Right ventricle myocardium superior (tissue), 1 donor: ENCODE data around the gene FOS. TPM values are rescaled to one million over a fixed set of nuclear protein-coding genes. Genes with fewer than 3 reads are reported as not detected.
"Not testable (repeated sequence)": the region's sequence is repeated elsewhere in the genome, so short reads cannot be mapped to it uniquely, and the experiment has no call there.

Source experiments
- ATAC-seq: fragments of 200-7000 bp; cut with Tn5 transposase; one replicate; pipeline ENCODE4 v1.9.1; 2020; ENCODE audit warnings: mild to moderate bottlenecking; ENCODE audit not compliant: poor library complexity
- DNase-seq: peaks from one replicate; pipeline ENCODE4 v3.0.0-alpha.2; 2020
- intact Hi-C: fragments of 100-400 bp; cut with DNase I; formaldehyde crosslinking; loops from one replicate; pipeline ENCODE4 v1.11.2; 2022
- total RNA-seq: library from RNA; stranded (reverse); fragmentation: NEBNext Ultra II Directional; extraction: Animal tissue kit (Norgen Biotek cat#: 25700); gene quantifications from one replicate; pipeline ENCODE4 v1.2.1, GENCODE V29; 2021
- donor health status: DM: no; HTN: yes; CAD: no; lungs with severe emphysema.

Gene FOS
- total RNA-seq, 1 donor from 2014 or later, result 11.9 TPM

GRCh38 chr14:75273272-75274049 lies 5.2 kb upstream of the FOS start:
- DNase-seq (no peak), ATAC-seq (no peak)
- intact Hi-C loops, result no loop called here

GRCh38 chr14:75274050-75274898 lies 4.4 kb upstream of the FOS start:
- ATAC-seq (no peak), DNase-seq (no peak)
- intact Hi-C loops, result no loop called here

GRCh38 chr14:75274899-75275569 lies 3.6 kb upstream of the FOS start:
- peak; percentile 71 for DNase-seq
- ATAC-seq, result no peak
- intact Hi-C loops, result no loop called here

- intact Hi-C loops, result no loop called here
- no peak for DNase-seq
- ATAC-seq, result no peak
These were observed 3.0 kb upstream of the FOS start for GRCh38 chr14:75275598-75275997.

GRCh38 chr14:75277008-75277814 lies 1.4 kb upstream of the FOS start:
- intact Hi-C loops, result no loop called here
- ATAC-seq (peak; percentile 87), DNase-seq (peak; percentile 95)

- intact Hi-C loops, result no loop called here
- peak; percentile 1 for ATAC-seq
- DNase-seq, result no peak
These were observed 710 bp upstream of the FOS start for GRCh38 chr14:75277815-75278421.

GRCh38 chr14:75279153-75279762 lies 630 bp downstream of the FOS start:
- DNase-seq (peak; percentile 87), ATAC-seq (peak; percentile 31)
- intact Hi-C loops, result no loop called here

GRCh38 chr14:75279763-75280290 lies 1.2 kb downstream of the FOS start:
- no peak for ATAC-seq
- intact Hi-C loops, result no loop called here
- DNase-seq, result peak; percentile 57

GRCh38 chr14:75280291-75280830 lies 1.7 kb downstream of the FOS start:
- DNase-seq, result no peak
- ATAC-seq, result no peak
- intact Hi-C loops, result no loop called here

- no peak for DNase-seq
- ATAC-seq, result no peak
- intact Hi-C loops, result no loop called here
These were observed 2.4 kb downstream of the FOS start for GRCh38 chr14:75280831-75281653.

GRCh38 chr14:75281654-75282019 lies 3.0 kb downstream of the FOS start:
- DNase-seq, result no peak
- no peak for ATAC-seq
- intact Hi-C loops, result no loop called here

- intact Hi-C loops, result no loop called here
- ATAC-seq (no peak), DNase-seq (no peak)
These were observed 3.5 kb downstream of the FOS start for GRCh38 chr14:75282170-75282554.

- intact Hi-C loops, DNase-seq, ATAC-seq: not testable (repeated sequence)
These were observed 4.0 kb downstream of the FOS start for GRCh38 chr14:75282555-75283161.

- DNase-seq, result no peak
- intact Hi-C loops, result no loop called here
- ATAC-seq, result no peak
These were observed 4.7 kb downstream of the FOS start for GRCh38 chr14:75283162-75283832.

GRCh38 chr14:75283833-75284563 lies 5.4 kb downstream of the FOS start:
- ATAC-seq (no peak), DNase-seq (no peak)
- intact Hi-C loops, result no loop called here
